Activated T-helper 9 cell treated with anti-CD3 and anti-CD28 coated beads, Interleukin-2, amount 50 U/mL, for 16 hours (primary cell): Measurements from ENCODE around the gene IL2RG.
A peak's percentile ranks its signal among the peaks of the same experiment; 100 is the strongest.

Experiments
- DNase-seq: peaks from one replicate; pipeline ENCODE4 v3.0.0-alpha.2; 2020; ENCODE audit warnings: low read depth

The IL2RG gene

GRCh38 chrX:71111141-71111843 lies at the start of gene IL2RG:
Gene IL2RG (minus strand): TSS chrX:71111577. CDS start chrX:71111539, 38 bp downstream.
- DNase-seq = peak; percentile 68

GRCh38 chrX:71160475-71160874 lies 49.1 kb upstream of the IL2RG start:
- DNase-seq = no peak

- no peak for DNase-seq
These were observed 48.0 kb upstream of the IL2RG start for GRCh38 chrX:71159335-71159734.

- DNase-seq = no peak
These were observed 47.2 kb upstream of the IL2RG start for GRCh38 chrX:71158603-71159002.

GRCh38 chrX:71154641-71155040 lies 43.3 kb upstream of the IL2RG start:
- DNase-seq = no peak

DNA sequence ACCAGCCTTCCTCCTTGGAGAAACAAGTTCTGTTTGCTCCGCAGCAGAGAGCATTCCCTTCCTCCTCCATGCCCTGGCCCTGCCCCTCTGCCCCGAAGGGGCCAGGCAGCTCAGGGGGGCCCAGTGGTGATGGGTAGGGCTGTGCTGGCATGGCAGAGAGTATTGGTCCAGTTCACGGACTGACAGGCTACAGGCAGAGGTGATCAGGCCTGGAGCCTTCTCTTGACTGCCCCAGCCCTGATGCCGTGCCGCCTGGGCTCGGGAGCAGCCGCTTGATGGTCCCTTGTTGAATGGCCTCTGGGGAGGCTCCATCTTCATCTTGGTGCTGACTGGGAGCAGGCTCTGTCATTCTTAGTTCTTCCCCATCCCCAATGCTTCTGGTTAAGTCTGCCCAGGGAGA lies 42.8 kb upstream of the IL2RG start:
- DNase-seq = no peak

DNA sequence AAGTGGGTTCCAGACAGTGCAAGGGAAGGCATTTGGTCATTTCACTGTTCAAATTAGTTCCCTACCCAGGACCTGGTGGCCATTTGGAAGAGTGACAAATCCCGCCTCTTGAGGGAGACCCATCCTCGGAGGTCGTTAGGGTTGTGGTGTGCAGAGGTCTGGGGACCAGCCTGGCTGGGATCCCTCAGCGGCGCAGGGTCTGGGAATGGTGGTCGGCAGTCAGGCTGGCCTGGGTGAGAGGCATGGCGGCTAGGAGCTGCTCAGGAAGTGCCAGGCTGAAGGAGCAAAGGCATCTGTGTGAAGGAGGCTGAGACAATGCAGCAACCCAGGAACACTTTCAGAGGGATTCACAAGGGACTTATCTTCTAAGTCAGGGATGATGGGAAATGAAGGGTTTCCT lies 40.0 kb upstream of the IL2RG start:
- DNase-seq = no peak

- DNase-seq = no peak
These were observed 36.9 kb upstream of the IL2RG start for GRCh38 chrX:71148278-71148663.

DNA sequence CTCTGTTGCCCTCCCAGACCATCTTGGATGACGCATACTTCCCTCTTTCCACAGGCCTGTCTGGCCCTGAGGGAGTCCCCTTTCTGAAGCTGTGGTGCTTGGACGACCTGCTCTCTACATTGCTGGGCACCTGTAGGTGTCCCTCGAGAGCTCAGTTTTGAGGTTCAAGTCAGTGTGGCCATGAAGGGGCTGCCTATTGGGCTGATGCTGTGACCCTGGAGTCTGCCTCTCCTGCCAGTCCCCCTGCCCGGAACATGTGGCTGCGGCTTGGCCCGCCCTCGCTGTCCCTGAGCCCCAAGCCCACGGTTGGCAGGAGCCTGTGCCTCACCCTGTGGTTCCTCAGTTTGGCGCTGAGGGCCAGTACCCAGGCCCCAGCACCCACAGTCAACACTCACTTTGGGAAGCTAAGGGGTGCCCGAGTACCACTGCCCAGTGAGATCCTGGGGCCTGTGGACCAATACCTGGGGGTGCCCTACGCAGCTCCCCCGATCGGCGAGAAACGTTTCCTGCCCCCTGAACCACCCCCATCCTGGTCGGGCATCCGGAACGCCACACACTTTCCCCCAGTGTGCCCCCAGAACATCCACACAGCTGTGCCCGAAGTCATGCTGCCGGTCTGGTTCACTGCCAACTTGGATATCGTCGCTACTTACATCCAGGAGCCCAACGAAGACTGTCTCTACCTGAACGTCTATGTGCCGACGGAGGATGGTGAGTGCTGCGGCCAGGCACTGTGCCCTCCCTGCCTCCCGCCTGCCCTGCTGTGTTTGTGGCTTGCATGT lies 36.3 kb upstream of the IL2RG start:
- DNase-seq = no peak

- no peak for DNase-seq
These were observed 33.3 kb upstream of the IL2RG start, which contains the start of gene NLGN3 for GRCh38 chrX:71144651-71145050. Gene NLGN3 (plus strand): TSS chrX:71144841. CDS start chrX:71147750, 2,909 bp downstream.

- no peak for DNase-seq
These were observed 32.1 kb upstream of the IL2RG start for GRCh38 chrX:71143508-71143907.

DNA sequence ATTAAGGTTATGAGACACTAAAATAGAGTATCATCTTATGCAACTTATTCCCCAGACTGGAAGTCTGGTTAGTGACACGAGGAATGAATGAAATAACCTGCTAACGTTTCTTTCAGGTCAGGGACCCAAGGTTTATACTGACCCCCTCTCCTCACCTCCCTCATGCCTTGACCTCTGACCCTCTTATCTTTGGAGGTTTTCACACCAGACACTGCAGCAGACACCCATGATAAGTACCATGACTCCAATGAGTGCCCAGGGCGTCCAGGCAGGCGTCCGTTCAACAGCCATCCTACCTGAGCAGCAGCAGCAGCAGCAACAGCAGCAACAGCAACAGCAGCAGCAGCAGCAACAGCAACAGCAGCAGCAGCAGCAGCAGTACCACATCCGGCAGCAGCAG lies 29.1 kb upstream of the IL2RG start:
- DNase-seq = no peak

- no peak for DNase-seq
These were observed 20.1 kb upstream of the IL2RG start for GRCh38 chrX:71131510-71131909.

- DNase-seq = peak; percentile 62
These were observed 17.8 kb upstream of the IL2RG start for GRCh38 chrX:71128915-71129765.

DNA sequence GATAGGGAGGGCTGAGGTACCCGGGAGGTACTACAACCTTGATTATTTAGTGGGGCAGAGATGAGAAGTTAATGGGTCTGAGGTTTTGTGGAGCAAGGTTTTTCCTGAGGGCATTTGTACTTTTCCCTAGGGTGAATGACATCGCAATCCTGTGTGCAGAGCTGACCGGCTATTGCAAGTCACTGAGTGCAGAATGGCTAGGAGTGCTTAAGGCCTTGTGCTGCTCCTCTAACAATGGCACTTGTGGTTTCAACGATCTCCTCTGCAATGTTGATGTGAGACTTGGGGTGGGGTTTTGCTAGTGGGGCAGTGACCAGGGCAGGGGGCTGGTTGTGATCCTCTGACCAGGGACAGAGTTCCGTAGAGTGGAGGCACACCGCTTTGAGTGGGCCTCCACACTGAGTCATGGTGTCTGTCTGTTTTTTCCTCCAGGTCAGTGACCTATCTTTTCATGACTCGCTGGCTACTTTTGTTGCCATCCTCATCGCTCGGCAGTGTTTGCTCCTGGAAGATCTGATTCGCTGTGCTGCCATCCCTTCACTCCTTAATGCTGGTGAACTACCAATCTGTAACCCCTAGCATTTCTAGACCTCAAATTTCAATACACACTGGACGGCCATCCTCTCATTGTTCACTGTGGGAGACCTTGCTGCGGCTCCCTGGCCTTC lies 16.9 kb upstream of the IL2RG start:
- no peak for DNase-seq

- DNase-seq = no peak
These were observed 7.7 kb upstream of the IL2RG start for GRCh38 chrX:71118985-71119535.

DNA sequence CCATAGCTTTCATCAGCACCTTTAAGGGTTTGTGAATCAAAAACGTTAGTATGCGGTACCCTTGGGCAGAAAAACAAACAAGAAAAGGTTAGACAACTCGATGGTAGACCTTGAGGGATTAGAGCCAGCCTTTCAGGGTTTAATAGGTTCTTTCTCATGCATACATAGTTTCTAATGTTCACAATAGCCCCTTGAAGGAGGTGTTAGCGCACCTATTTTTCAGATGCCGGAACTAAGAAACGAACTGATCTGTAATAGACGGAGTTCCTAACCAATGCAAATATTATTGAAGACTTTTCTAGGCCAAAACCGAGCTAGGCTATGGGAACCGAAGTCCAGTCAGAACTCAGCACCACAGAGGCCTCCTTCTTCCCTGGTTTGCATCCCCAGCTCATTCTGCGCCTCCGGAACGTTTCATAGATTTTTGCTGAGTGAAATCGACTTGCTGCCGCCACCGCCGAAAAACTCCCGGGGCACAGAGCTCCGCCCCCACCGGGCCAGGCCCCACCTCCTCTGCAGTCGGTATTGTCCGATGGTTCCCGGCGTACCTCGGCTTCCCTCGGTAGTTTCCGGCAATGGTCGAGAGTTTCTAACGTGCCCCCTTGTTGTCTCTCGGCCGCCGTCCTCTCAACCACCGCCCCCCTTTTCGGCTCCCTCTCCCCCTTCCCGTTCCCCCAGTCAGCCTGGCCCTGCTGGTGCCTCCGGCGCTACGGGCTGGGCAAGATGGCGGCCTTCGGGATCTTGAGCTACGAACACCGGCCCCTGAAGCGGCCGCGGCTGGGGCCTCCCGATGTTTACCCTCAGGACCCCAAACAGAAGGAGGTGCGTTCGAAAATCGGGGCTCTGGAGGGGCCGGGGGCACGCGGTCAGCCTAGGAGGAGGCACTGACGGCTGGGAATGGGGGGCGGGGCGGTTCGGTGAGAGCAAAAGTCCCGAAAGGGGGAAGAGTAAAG lies 6.9 kb upstream of the IL2RG start, which contains the start of gene MED12:
TSS of gene MED12 (plus strand) at position 565 of the 953 bp plus-strand sequence. CDS start at position 724, 159 bp downstream.
- DNase-seq = peak; percentile 65

- DNase-seq = no peak
These were observed 6.0 kb upstream of the IL2RG start for GRCh38 chrX:71117358-71117757.

- DNase-seq = no peak
These were observed 599 bp upstream of the IL2RG start for GRCh38 chrX:71111921-71112431.

DNA sequence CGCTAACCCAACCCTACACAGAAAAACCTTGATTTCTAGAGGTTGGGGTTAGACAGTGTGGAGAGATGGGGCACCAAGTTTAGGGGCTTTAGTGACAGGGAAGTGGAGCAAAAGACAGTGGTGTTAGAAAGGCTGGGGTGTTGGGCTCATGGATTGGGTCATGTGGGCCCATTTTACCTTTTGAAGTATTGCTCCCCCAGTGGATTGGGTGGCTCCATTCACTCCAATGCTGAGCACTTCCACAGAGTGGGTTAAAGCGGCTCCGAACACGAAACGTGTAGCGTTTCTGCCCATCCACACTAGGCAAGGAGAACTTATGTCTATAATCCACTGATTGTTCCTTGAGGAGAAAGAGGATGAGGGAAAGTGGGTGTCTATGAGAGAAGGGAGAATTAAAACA lies 2.3 kb downstream of the IL2RG start:
- no peak for DNase-seq
